Osteoblast (primary cell): Measurements from ENCODE around the gene HIP1R. TPM values are rescaled to one million over a fixed set of nuclear protein-coding genes. Genes with fewer than 3 reads are reported as not detected.

Experiments
- DNase-seq: peaks from one replicate; pipeline ENCODE4 v3.0.0; 2011; ENCODE audit warnings: low spot score, mixed read lengths; ENCODE audit not compliant: insufficient read length; ENCODE audit errors: missing footprints
- H2AFZ ChIP-seq: 2 replicates; pipeline ENCODE4 v1.6.0; 2011; ENCODE audit warnings: mild to moderate bottlenecking, low read length
- H3K27ac ChIP-seq: 2 replicates; pipeline ENCODE4 v1.5.1; 2011; ENCODE audit warnings: mild to moderate bottlenecking, low read depth, low read length, moderate library complexity
- H3K27me3 ChIP-seq: 2 replicates; pipeline ENCODE4 v1.6.0; 2012; ENCODE audit warnings: mild to moderate bottlenecking, control low read depth, inconsistent platforms, low read length, moderate library complexity; ENCODE audit not compliant: insufficient read depth
- H3K36me3 ChIP-seq: 2 replicates; pipeline ENCODE4 v1.5.1; 2011; ENCODE audit warnings: mild to moderate bottlenecking, low read length, control low read depth, moderate library complexity; ENCODE audit not compliant: insufficient read depth
- H3K4me1 ChIP-seq: 2 replicates; pipeline ENCODE4 v1.5.1; 2011; ENCODE audit warnings: mild to moderate bottlenecking, low read length, control low read depth, moderate library complexity; ENCODE audit not compliant: insufficient read depth
- H3K4me2 ChIP-seq: 2 replicates; pipeline ENCODE4 v1.6.0; 2011; ENCODE audit warnings: mild to moderate bottlenecking, low read length; ENCODE audit not compliant: insufficient read depth
- H3K4me3 ChIP-seq: fragments of 200-600 bp; sonication (generic); 3 replicates; pipeline ENCODE4 v1.5.1; 2012; ENCODE audit warnings: mild to moderate bottlenecking, low read length, inconsistent platforms; ENCODE audit not compliant: insufficient read depth
- H3K79me2 ChIP-seq: 2 replicates; pipeline ENCODE4 v1.6.0; 2012; ENCODE audit warnings: mild to moderate bottlenecking, low read length, control low read depth, inconsistent platforms; ENCODE audit not compliant: insufficient read depth
- H3K9me3 ChIP-seq: 2 replicates; pipeline ENCODE4 v1.5.1; 2011; ENCODE audit warnings: low read depth, low read length, control low read depth
- H4K20me1 ChIP-seq: 2 replicates; pipeline ENCODE4 v1.6.0; 2012; ENCODE audit warnings: mild to moderate bottlenecking, low read length, control low read depth; ENCODE audit not compliant: insufficient read depth
- CTCF ChIP-seq: IDR thresholded peaks from 2 replicates; pipeline ENCODE4 v1.5.1; 2011; ENCODE audit warnings: mild to moderate bottlenecking, low read depth, low read length, moderate library complexity; ENCODE audit errors: extremely low read depth
- total RNA-seq: library from RNA; depleted of rRNA; stranded (reverse); fragments of >200 nt; gene quantifications from 2 replicates; pipeline ENCODE4 v1.2.3, GENCODE V29; 2012

Gene HIP1R
- total RNA-seq, 1 donor, result 21.0 TPM

GRCh38 chr12:122811777-122812176, 23.5 kb upstream of the HIP1R start:
- Histone ChIP-seq H3K79me2 (no peaks in the 10 kb centered on the region), H4K20me1 (no peaks in the 10 kb centered on the region), H3K27me3 (no peaks in the 10 kb centered on the region), H3K36me3 (no peaks in the 10 kb centered on the region), H3K27ac (no peak overlapping the region), H3K4me2 (no peak overlapping the region), H3K9me3 (no peaks in the 10 kb centered on the region), H3K4me1 (no peaks in the 10 kb centered on the region), H2AFZ (no peak overlapping the region), H3K4me3 (no peak overlapping the region)
- peak; percentile 76 for DNase-seq
- no peak for TF ChIP-seq CTCF

GRCh38 chr12:122813310-122813713, 21.9 kb upstream of the HIP1R start:
- H3K4me3 ChIP-seq, result no peak overlapping the region
- H3K27ac ChIP-seq, result no peak overlapping the region
- no peaks in the 10 kb centered on the region for H3K36me3 ChIP-seq
- no peaks in the 10 kb centered on the region for H3K4me1 ChIP-seq
- no peak for DNase-seq
- H4K20me1 ChIP-seq, result no peaks in the 10 kb centered on the region
- no peak overlapping the region for H3K4me2 ChIP-seq
- H2AFZ ChIP-seq, result no peak overlapping the region
- H3K27me3 ChIP-seq, result no peaks in the 10 kb centered on the region
- H3K9me3 ChIP-seq, result no peaks in the 10 kb centered on the region
- H3K79me2 ChIP-seq, result no peaks in the 10 kb centered on the region
- TF ChIP-seq CTCF, result no peak

GRCh38 chr12:122819209-122819785, 16.0 kb upstream of the HIP1R start:
- Histone ChIP-seq H3K36me3 (no peaks in the 10 kb centered on the region), H2AFZ (no peak overlapping the region), H3K4me1 (no peaks in the 10 kb centered on the region), H3K79me2 (no peaks in the 10 kb centered on the region), H3K27me3 (peaks cover 3% of the 10 kb centered on the region), H3K4me2 (no peak overlapping the region), H3K4me3 (no peak overlapping the region), H3K9me3 (no peaks in the 10 kb centered on the region), H4K20me1 (no peaks in the 10 kb centered on the region), H3K27ac (no peak overlapping the region)
- TF ChIP-seq CTCF, result no peak
- DNase-seq, result no peak

GRCh38 chr12:122820138-122820537, 15.1 kb upstream of the HIP1R start:
- no peak overlapping the region for H3K4me2 ChIP-seq
- no peaks in the 10 kb centered on the region for H3K4me1 ChIP-seq
- TF ChIP-seq CTCF, result no peak
- no peak overlapping the region for H3K4me3 ChIP-seq
- H3K36me3 ChIP-seq, result no peaks in the 10 kb centered on the region
- no peaks in the 10 kb centered on the region for H3K9me3 ChIP-seq
- no peak for DNase-seq
- H3K79me2 ChIP-seq, result no peaks in the 10 kb centered on the region
- H4K20me1 ChIP-seq, result no peaks in the 10 kb centered on the region
- H3K27me3 ChIP-seq, result peaks cover 3% of the 10 kb centered on the region
- H3K27ac ChIP-seq, result no peak overlapping the region
- H2AFZ ChIP-seq, result no peak overlapping the region
